ENCODE data around the gene LILRB5.

Gene LILRB5

GRCh38 chr19:54207676-54207982 is 49.4 kb downstream of the LILRB5 start:
- TF ChIP-seq, protein P1, sequence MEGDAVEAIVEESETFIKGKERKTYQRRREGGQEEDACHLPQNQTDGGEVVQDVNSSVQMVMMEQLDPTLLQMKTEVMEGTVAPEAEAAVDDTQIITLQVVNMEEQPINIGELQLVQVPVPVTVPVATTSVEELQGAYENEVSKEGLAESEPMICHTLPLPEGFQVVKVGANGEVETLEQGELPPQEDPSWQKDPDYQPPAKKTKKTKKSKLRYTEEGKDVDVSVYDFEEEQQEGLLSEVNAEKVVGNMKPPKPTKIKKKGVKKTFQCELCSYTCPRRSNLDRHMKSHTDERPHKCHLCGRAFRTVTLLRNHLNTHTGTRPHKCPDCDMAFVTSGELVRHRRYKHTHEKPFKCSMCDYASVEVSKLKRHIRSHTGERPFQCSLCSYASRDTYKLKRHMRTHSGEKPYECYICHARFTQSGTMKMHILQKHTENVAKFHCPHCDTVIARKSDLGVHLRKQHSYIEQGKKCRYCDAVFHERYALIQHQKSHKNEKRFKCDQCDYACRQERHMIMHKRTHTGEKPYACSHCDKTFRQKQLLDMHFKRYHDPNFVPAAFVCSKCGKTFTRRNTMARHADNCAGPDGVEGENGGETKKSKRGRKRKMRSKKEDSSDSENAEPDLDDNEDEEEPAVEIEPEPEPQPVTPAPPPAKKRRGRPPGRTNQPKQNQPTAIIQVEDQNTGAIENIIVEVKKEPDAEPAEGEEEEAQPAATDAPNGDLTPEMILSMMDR (IDR thresholded peaks at IDR 0.05), result no peak

DNA sequence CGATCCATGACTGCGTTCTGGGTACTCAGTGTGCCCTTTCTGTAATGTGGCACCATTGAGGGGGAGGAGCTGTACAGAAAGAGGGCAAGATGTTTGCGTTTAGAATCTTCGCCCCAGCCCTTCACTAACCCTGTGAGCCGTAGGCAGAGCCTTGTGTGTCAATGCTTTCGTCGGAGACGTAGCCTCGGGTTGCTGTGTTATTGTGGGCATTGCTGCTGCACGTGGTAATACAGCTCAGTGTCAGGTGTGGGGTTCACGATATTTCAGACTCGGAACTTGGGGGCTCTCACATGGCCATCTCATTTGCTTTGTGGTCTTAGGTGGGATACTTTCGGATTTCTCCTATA is 50.3 kb downstream of the LILRB5 start:
- TF ChIP-seq, protein P1 (IDR thresholded peaks at IDR 0.05), result no peak

GRCh38 chr19:54206030-54206830 is 50.8 kb downstream of the LILRB5 start:
- TF ChIP-seq, protein P1 (IDR thresholded peaks at IDR 0.05), result no peak

- TF ChIP-seq, protein P1 (IDR thresholded peaks at IDR 0.05), result no peak
Observed at GRCh38 chr19:54204767-54205468, 52.2 kb downstream of the LILRB5 start.

DNA sequence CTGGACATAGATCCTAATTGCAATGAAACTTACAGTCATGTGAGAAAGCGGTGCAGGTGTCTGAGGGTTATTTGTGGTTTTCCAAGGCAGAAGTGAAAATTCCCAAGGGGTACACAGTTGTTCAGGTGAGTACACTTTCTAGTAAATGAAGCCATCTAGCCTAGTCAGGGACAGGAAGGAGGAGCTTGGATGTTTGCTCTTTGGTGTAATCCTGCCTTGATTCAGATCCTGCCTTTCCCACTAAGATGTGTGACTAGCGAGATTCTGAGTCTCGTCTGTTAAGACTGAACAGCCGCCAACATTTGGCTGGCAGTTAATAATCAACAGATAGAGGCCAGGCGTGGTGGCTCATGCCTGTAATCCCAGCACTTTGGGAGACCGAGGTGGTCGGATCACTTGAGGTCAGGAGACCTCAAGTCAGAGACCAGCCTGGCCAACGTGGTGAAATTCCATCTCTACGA is 53.9 kb downstream of the LILRB5 start:
- TF ChIP-seq, protein P1 (IDR thresholded peaks at IDR 0.05), result no peak

GRCh38 chr19:54201980-54202379 is 55.1 kb downstream of the LILRB5 start:
- TF ChIP-seq, protein P1 (IDR thresholded peaks at IDR 0.05), result no peak

- TF ChIP-seq, protein P1 (IDR thresholded peaks at IDR 0.05), result no peak
Observed at GRCh38 chr19:54201172-54201701, 55.8 kb downstream of the LILRB5 start.

Data from LNCAP (cell line).